Endothelial cell (in vitro differentiated cells): ENCODE results near the gene FADS1. TPM values are rescaled to one million over a fixed set of nuclear protein-coding genes. Genes with fewer than 3 reads are reported as not detected.

Source experiments
- DNase-seq: peaks from one replicate; pipeline ENCODE4 v3.0.0; 2021; ENCODE audit warnings: low spot score
- H3K27ac Mint-ChIP-seq: one replicate; pipeline ENCODE4 v1.8.0; 2021; ENCODE audit warnings: mixed read lengths, inconsistent platforms; ENCODE audit not compliant: unreplicated experiment
- H3K27me3 Mint-ChIP-seq: one replicate; pipeline ENCODE4 v1.8.0; 2021; ENCODE audit warnings: mild to moderate bottlenecking, moderate library complexity, mixed read lengths, inconsistent platforms; ENCODE audit not compliant: unreplicated experiment
- H3K36me3 Mint-ChIP-seq: one replicate; pipeline ENCODE4 v1.8.0; 2021; ENCODE audit warnings: mild to moderate bottlenecking, low read depth, mixed read lengths, inconsistent platforms; ENCODE audit not compliant: unreplicated experiment
- H3K4me1 Mint-ChIP-seq: one replicate; pipeline ENCODE4 v1.8.0; 2021; ENCODE audit warnings: mild to moderate bottlenecking, mixed read lengths, inconsistent platforms; ENCODE audit not compliant: unreplicated experiment
- H3K4me3 Mint-ChIP-seq: one replicate; pipeline ENCODE4 v1.8.0; 2021; ENCODE audit warnings: mild to moderate bottlenecking, mixed read lengths, inconsistent platforms; ENCODE audit not compliant: unreplicated experiment
- H3K9me3 Mint-ChIP-seq: one replicate; pipeline ENCODE4 v1.8.0; 2021; ENCODE audit warnings: mixed read lengths, inconsistent platforms; ENCODE audit not compliant: unreplicated experiment
- CTCF ChIP-seq: fragments of 200-600 bp; sonication (generic); IDR thresholded peaks from one replicate; pipeline ENCODE4 v1.5.0; 2021; ENCODE audit warnings: antibody characterized with exemption; ENCODE audit not compliant: unreplicated experiment
- total RNA-seq: library from RNA; stranded (reverse); fragmentation: NEBNext Ultra II Directional; extraction: Animal tissue kit (Norgen Biotek cat#: 25700); gene quantifications from one replicate; pipeline ENCODE4 v1.2.1, GENCODE V29; 2021; ENCODE audit not compliant: unreplicated experiment

Gene FADS1
- total RNA-seq, 1 donor from 2014 or later, result 102 TPM

GRCh38 chr11:61765550-61766253 lies 51.1 kb downstream of the FADS1 start:
- H3K27ac Mint-ChIP-seq, result no peak overlapping the region
- no peak for DNase-seq
- H3K4me3 Mint-ChIP-seq, result no peak overlapping the region
- H3K27me3 Mint-ChIP-seq, result peaks cover 15% of the 10 kb centered on the region
- no peaks in the 10 kb centered on the region for H3K9me3 Mint-ChIP-seq
- no peak for TF ChIP-seq CTCF
- H3K4me1 Mint-ChIP-seq, result no peaks in the 10 kb centered on the region
- no peaks in the 10 kb centered on the region for H3K36me3 Mint-ChIP-seq

GRCh38 chr11:61764606-61765260 lies 52.1 kb downstream of the FADS1 start:
- Mint-ChIP-seq H3K27ac (no peak overlapping the region), H3K36me3 (no peaks in the 10 kb centered on the region)

GRCh38 chr11:61763930-61764605 lies 52.7 kb downstream of the FADS1 start:
- Mint-ChIP-seq H3K4me1 (no peaks in the 10 kb centered on the region), H3K9me3 (no peaks in the 10 kb centered on the region), H3K36me3 (no peaks in the 10 kb centered on the region), H3K27me3 (peaks cover 17% of the 10 kb centered on the region), H3K4me3 (no peak overlapping the region), H3K27ac (no peak overlapping the region)
- no peak for DNase-seq
- TF ChIP-seq CTCF, result no peak

More at GRCh38 chr11:61764606-61765260, 52.1 kb downstream of the FADS1 start:
- Mint-ChIP-seq H3K9me3 (no peaks in the 10 kb centered on the region), H3K27me3 (peaks cover 15% of the 10 kb centered on the region), H3K4me3 (no peak overlapping the region), H3K4me1 (no peaks in the 10 kb centered on the region)
- no peak for DNase-seq
- TF ChIP-seq CTCF, result no peak

DNA sequence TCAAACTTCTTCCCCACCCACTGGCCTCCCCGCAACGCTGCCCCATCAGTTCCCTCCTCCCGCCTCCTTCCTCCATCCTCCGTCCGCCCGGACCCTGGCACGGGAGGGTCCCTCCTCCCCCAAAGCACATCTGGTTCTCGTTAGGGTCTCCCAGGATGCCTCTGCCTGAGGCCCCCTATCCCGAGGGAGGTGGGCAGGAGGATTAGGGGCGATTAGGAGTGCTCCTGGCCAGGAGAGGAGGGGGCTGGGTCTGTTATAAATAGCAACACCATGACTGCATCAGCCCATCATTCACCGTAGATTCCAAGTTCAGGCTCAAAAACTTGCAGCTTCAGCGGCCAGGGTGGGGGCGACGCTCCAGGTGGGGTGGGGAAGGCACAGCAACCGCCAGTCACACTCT lies 54.0 kb downstream of the FADS1 start:
- no peaks in the 10 kb centered on the region for H3K36me3 Mint-ChIP-seq
- H3K27ac Mint-ChIP-seq, result no peak overlapping the region
- DNase-seq, result no peak
- no peaks in the 10 kb centered on the region for H3K4me1 Mint-ChIP-seq
- no peak overlapping the region for H3K4me3 Mint-ChIP-seq
- H3K27me3 Mint-ChIP-seq, result peaks cover 17% of the 10 kb centered on the region
- no peaks in the 10 kb centered on the region for H3K9me3 Mint-ChIP-seq
- TF ChIP-seq CTCF, result no peak

DNA sequence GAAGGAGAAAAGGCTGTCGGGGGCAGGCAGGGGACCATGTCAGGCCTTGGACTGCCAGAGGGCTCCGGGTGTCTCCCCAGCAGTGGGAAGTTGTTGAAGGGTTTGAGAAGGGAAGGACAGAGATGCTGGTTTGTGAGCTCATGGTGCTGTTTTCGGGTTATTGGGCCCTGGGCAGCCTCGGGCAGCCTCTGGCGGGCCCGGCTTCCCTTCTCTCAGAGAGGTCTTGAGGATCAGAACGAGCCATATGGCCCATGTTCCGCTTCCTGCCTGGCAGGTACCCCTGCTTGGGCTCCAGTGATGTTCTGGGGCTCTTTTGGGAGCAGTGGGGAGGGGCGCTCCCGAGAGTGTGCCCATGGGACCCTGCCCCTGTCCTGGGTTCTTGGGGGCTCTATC lies 54.6 kb downstream of the FADS1 start:
- DNase-seq, result no peak
- Mint-ChIP-seq H3K4me3 (no peak overlapping the region), H3K27me3 (peaks cover 15% of the 10 kb centered on the region), H3K27ac (no peak overlapping the region), H3K9me3 (no peaks in the 10 kb centered on the region), H3K4me1 (no peaks in the 10 kb centered on the region), H3K36me3 (no peaks in the 10 kb centered on the region)
- no peak for TF ChIP-seq CTCF
